H1 (cell line): ENCODE results near the gene PPP2R2B. TPM values are rescaled to one million over a fixed set of nuclear protein-coding genes. Genes with fewer than 3 reads are reported as not detected.

Experiments used
- CHD7 ChIP-seq: fragments of 300-600 bp; sonication (generic); IDR thresholded peaks from 2 replicates; pipeline ENCODE4 v1.7.1; 2012; ENCODE audit warnings: low read length, moderate library complexity, mild to moderate bottlenecking, inconsistent platforms; ENCODE audit not compliant: insufficient replicate concordance
- polyA plus RNA-seq, 7 experiments: library from polyadenylated mRNA; depleted of rRNA in 3 of 7; stranded (reverse) in 5 of 7; unstranded in 2 of 7; fragments of >200 nt in 5 of 7; fragments of 200-250 nt in 2 of 7; gene quantifications; 1 replicate in 5 of 7; 2 replicates in 1 of 7; 4 replicates in 1 of 7; pipeline versions ENCODE4 v1.2.1 to v1.2.3, GENCODE V29; 2011 to 2013; ENCODE audit warnings: missing spikeins in 2 of 7, mixed read lengths in 2 of 7
- total RNA-seq: library from RNA; stranded (reverse); fragmentation: NEBNext Ultra II Directional; extraction: Animal tissue kit (Norgen Biotek cat#: 25700); gene quantifications from 2 replicates; pipeline ENCODE4 v1.2.1, GENCODE V29; 2021

PPP2R2B gene
- total and polyA plus RNA-seq, 2 of the 8 experiments (the other 6 are each of a cell fraction or from before 2014, with no cell fraction given) = 21.1 to 37.1 TPM

GRCh38 chr5:146646441-146646840 lies 232.1 kb downstream of the PPP2R2B start (continued):
- no peak for TF ChIP-seq CHD7
- TF ChIP-seq, all 59 proteins: peak for 2
